ENCODE measurements around the gene DCC.

The DCC gene

DNA sequence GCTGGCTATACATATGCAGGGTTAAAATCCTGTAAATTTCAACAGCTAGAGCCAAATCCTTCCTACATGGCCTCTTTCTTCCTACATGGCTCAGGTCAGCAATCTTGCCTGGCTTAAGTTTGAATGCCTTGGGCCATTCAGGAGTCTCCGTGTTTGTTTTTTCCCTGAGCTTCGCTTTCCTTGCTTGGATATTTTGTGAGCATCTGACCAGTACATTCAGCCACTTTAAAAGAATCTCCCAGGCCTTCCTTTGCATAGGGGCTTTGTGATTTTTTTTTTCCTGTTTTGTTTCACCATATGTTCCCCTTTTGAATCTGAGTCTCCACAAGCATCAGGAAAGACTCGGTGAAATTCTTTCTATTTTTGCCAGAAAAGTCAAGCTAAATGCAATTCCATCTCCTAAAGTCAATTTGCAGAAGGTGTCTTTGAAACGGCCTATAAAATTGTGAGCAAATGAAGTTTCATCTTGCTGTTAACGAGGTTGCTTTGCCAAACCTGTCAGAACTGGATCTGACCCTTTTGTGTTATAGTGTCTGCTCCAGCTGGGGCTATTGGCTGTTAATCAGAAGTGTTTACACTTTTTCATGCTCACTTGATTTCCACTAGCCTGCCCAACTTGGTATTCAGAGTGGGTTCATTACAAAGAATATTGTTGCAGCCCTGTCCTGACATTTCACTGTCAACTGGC lies 256.9 kb downstream of the DCC start:
- DNase-seq (ENCODE audit: low read depth in 2 of 2) = no peak

DNA sequence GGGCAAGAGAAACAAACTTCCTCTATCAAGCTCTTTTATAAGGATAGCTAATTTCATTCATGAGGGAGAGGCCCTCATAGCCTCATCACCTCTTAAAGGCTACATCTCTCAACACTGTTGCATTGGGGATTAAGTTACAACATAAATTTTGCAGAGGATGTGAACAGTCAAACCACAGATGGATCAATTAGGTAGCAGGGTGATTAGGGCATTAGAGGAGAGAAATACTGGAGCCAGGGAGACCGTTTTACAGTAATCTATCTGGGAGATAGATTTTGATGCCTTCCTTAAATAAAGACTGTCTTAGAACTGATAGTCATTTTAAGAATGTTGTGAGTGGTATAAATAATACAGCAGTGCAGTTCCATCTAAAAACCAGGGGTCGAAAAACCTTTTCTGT lies 258.9 kb downstream of the DCC start:
- DNase-seq (ENCODE audit: low read depth in 2 of 2) = no peak

DNA sequence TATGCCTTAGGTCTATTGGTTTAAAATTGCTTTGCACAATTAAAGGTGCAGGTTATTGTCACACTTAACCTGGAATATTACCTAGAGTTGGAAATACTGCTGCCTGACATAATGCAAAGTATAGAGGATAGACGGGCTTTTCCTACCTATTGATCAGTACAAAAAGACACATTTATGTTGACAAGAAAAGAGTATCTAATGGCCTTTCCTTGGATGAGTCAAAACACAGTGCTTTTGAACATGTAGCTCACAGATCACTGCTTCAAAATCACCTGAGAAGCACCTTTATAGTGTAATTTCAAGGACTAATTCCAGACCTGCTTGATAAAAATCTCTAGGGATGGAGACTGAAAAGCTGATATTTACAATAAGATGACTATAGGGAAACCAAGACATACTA lies 262.8 kb downstream of the DCC start:
- DNase-seq (ENCODE audit: low read depth in 2 of 2) = no peak

DNA sequence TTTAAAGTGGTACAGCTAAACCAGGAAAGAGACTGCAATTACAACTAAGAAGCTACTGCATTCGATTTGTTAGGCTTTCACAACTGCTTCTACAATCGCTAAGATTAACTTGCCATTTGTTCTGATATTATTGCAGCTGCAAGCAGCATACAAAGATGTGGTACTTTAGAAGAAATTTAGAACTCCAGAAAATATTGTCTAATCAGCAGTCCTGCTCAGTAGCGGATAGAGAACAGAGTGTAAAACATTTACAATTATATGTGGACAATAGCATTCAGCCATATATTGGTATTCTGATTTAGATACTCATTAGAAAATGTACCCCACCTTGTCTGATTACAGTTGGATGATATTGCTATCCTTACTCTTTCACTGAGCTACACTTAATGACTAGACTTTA lies 265.3 kb downstream of the DCC start:
- DNase-seq (ENCODE audit: low read depth in 2 of 2) = no peak

DNA sequence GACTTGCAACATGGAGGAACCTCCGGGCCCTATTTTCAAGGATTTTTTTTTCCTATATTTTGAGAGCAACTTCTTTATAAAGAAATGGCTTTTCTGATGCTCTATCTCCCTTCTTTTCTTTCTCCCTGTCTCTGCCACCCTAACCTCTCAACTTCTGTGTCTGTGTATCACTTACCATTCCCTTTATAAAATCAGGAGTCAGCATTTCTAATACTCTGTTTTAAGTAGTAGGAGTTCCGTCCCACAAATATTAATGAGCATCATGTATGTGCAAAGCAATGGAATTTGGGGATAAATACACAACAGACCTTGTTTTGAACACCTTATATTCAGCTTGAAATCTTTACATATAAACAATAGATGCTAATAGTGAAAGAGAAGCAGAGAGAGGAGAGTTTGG lies 268.0 kb downstream of the DCC start:
- no peak for DNase-seq (ENCODE audit: low read depth in 2 of 2)

DNA sequence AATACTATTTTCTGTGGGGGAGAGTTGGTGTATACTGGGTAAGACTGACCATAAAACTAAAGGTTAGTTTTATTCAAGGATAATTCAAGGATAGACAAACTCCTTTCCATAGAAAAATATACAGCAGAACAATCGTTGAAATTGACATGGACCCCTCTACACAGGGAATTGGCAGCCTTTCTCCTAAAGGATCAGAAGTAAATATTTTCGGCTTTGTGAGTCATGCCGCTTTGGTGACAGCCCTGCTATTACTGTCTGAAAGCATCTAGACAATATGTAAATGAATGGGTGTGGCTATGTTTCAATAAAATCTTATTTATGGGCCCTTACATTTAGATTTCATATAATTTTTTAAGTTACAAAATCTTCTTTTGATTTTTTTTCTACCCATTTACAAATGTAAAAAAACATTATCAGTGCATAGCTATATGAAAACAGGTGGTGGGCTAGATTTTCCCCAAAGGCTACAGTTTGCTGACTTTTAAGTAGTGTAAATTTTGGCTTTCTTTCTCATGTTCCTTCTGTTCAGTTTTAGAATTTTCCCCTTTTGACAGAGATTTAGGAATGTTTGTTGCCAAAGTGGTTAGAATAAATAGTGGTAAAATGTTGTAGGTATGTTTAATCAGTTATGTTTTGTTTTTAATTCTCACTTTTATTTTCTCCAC lies 270.6 kb downstream of the DCC start:
- no peak for DNase-seq (ENCODE audit: low read depth in 2 of 2)

DNA sequence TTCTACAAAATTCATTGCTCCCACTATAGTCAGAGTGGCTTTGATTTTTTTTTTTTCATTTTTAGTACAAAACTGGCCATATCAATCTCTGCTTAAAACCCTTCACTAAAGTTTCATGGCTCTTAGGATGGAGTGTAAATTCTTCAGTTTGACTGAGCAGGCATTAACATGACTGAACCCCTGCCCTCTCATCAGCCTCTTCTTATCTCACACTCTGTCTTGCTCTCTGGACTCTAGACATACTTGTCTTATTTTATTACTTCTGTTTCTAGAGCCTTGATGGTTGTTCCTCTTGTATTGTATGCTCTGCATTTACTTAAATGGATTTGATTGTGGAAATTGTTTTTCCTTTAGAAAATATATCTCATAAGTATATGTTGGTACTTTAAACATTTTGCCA lies 272.4 kb downstream of the DCC start:
- no peak for DNase-seq (ENCODE audit: low read depth in 2 of 2)

DNA sequence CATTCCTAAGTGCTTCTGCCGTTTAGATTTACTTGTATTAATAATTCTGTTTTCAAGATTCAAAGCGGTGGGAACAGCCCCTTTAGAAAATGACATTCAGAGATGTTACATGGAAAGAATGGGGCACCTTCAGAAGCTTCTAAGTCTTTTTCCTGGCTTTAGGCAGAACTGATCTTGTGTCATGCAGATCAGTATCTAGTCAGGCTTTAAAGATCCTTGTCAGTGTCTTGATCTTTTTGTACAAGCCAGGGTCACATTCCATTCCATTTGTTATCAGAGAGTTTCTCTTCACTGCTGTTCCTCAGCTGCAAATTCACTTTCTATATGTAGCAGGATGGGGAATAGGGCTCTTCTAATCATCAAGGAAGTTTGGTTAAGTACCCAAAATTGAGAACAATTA lies 275.3 kb downstream of the DCC start:
- no peak for DNase-seq (ENCODE audit: low read depth in 2 of 2)

DNA sequence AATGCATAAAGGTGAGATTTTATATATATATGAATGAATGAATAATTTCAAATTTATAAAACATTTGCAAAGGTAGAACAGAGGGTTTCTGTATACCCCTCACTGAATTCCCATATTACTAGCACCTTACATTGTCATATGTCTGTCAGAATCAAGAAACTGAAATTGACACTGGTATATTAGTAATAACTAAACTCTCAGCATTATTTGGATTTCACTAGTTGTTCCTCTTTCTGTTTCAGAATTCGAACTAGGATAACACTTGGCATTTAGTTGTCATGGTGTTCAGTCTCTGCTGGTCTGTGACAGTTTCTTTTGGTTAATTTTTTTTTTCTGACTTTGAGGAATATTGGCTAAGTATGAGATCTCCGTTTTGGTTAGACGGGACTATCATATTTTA lies 275.9 kb downstream of the DCC start:
- DNase-seq (ENCODE audit: low read depth in 2 of 2) = no peak

DNA sequence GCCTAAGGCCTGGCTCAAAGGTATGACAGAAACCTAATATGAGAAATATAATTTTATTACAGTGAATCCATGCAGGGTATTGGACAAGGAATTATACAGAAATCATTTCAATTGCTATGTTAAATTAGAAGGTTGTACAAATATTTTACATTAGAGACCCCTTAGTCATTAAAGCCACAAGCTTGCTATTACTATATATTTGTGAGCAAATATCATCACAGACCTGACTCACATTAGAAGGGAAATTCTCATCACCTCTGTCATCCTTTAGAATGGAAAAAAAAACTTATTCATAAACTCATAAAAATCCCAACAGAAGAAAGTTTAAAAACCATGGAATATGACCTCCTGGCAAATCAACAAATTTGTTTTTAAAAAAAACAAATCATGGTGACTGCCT lies 277.9 kb downstream of the DCC start:
- peak; percentile 11 to 19 for DNase-seq (ENCODE audit: low read depth in 2 of 2)

DNA sequence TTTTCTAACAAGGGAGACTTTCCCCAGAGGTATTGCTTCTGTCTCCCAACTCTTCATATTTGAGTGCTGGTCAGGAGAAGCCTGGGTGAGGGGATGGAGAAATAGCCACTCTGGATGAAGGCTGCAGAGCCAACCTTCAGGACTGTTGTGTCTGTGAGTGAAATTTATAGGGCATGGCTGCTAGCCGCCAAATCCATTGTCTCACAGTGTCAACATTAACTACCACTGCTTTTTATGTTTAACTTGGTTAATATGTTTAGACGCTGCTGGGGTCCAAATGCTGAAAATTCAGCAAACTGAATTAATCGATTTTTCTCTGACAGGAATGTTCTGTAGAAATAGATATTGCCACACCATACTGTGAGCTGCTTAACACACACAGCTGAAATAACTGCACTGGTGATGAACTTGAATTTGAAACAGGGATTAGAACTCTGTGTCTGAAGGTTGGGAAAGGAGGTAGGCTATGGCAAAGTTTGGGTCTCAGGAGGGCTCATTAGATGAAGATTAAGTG lies 281.0 kb downstream of the DCC start:
- DNase-seq (ENCODE audit: low read depth in 2 of 2) = no peak

DNA sequence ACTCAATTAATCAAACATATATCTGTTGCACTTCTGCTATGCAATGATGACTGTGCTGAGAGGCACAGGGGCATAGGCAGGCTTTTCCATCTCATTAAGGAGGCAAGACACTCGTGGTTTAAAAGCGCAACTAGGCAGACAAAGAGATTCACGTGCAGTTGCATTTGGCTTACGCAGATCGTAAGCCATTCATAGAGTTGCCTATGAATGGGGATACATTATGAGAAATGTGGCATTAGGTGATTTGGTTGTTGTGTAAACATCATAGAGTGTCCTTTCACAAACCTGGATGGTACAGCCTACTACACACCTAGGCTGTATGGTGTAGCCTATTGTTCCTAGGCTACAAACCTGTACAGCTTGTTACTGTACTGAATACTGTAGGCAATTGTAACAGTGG lies 284.7 kb downstream of the DCC start:
- DNase-seq (ENCODE audit: low read depth in 2 of 2) = no peak

DNA sequence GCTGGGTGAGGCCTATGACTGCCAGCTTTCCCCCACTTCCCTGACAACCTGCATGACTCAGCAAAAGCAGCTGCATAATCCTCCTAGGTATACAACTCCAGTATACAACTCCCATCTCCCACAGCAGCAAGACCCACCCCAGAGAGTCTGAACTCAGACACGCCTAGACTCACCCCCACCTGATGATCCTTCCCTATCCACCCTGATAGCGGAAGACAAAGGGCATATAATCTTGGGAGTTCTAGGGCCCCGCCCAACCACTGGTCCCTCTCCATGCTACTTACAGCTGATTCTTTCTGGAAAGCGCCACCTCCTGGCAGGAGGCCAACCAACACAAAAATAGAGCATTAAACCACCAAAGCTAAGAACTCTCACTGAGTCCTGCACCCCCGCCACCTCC lies 296.5 kb downstream of the DCC start:
- DNase-seq (ENCODE audit: low read depth in 2 of 2) = no peak

DNA sequence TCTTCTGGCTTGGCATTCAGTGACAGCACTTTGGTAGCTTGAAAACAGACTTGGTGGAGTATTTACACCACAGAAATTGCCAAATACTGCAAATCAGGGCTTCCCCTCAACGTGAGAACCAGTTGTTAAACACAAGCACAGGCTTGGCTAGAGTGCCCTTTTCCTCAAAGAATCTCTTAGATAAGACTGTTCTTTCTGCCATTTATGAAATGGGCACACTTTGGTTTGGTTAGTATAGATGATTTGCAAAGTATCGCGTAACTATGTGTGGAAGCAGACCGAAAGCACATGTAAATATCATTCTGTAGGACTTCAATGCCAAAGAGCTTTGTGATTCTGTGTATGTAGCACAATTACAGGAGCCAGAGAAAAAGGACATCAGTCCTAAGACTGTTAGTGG lies 308.2 kb downstream of the DCC start:
- no peak for DNase-seq (ENCODE audit: low read depth in 2 of 2)

DNA sequence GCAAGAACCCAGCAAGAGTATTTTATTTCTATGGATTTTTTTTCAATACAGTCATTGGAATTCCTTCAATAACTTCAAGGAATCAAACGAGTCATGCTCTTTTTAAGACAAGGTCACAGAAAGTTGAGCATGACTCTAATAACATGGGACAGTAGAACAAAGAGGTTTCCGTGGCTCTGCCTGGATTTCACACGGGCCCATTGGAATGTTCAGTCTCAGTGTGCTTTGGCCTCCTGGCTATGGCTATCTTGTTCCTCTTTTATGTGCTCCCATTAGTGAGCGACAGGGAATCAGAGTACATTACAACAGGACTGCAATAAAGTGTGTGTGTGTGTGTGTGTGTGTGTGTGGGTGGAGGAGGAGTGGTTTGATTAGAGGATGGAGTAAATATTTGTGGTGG lies 312.4 kb downstream of the DCC start:
- no peak for DNase-seq (ENCODE audit: low read depth in 2 of 2)

DNA sequence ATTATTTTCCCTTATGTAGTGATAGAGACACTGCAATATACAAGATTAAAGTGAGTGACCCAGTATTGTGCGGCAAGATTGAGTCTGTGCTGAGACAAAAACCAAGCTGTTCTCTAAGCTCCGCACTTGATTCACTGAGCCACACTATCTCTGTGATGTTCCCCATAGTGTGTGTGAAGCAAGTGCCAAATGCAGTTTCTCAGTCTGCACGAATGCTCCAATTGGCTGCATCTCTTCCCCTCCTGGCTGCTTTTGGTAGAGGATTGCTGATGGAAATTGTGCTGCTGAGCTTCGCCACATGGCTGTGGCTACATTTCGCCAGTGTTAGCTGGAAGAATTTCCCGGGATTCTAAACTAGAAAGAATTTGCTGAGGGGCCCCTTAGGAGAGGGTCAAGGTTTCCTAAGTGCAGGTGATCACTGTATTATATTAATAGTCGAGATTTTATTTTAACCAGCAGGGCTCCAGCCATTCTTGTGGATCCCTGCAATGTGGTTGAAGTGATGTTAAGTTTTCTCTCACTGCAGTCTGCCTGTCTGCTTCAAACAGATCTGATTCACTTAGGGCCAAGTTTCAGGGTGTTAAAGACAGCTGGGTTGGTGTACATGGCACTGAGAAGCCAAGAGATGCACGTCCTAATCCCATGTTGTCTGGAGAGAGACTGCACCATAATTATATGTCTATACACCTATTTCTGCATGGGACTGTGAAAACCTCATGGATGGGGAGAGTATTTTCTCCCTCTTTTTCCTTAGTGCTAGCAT lies 317.2 kb downstream of the DCC start:
- DNase-seq (ENCODE audit: low read depth in 2 of 2) = no peak

DNA sequence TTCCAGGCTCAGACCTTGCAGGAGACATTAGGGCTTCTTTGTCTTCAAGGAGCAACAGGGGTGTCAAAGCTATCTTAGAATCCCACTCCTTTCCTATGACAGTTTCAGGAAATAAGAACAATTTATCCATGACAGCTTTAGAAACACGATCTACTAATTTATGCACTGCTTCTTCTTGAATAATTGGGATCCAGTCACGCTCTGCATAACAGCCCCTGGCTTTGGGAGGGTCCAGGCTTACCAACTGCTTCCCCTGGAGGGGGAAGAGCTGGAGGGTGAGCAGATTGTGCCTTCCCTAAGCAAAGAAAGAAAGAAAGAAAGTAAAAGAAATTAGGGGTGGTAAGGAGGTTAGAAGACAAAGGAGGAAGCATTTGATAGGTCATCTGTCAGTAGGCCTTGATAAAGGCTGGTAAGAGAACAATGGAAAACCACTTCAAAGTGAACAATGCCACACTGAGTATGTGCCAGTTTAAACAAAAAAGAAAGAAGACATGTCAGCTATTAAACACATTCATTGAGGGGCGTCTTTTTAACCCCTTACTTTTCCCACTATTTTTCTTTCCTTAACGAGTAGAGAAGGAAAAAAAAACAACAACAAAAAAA lies 327.6 kb downstream of the DCC start:
- no peak for DNase-seq (ENCODE audit: low read depth in 2 of 2)

DNA sequence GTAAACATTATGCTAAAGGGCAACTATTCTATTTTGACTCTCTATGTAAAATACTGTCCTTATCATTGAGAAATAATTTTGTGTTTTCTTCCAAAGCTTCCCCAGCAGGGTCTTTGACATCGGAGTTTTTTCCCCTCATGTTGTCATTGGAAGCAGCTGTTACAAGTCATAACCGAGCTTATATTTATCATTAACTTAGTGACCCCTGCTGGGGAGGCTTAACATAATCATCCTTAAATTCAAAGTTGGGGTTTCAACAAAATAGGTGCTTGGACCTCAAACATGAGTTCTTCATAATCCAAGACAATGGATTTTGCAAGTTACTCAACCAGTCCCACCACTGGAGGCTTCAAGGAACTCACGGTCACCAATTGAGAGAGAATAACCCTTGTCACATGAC lies 330.9 kb downstream of the DCC start:
- peak; percentile 12 to 14 for DNase-seq (ENCODE audit: low read depth in 2 of 2)

DNA sequence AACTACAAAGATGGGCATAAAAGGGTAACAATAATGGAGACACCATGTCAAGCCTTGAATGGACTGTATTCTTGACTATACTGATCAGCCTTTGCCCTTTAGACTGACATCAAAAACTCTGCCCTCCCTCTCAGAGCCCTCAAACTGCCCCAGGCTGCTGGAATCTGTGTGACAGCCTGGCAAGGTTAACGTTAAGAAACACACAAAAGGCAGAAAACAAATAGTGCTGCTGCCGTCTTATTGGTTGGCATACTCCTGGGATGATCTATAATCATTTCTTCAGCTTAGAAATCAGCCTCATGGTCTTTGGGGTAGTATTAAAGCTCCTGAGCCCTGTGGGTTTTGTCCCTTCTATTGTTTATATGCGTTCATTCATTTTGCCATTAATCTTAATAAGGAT lies 338.0 kb downstream of the DCC start:
- DNase-seq (ENCODE audit: low read depth in 2 of 2) = no peak

DNA sequence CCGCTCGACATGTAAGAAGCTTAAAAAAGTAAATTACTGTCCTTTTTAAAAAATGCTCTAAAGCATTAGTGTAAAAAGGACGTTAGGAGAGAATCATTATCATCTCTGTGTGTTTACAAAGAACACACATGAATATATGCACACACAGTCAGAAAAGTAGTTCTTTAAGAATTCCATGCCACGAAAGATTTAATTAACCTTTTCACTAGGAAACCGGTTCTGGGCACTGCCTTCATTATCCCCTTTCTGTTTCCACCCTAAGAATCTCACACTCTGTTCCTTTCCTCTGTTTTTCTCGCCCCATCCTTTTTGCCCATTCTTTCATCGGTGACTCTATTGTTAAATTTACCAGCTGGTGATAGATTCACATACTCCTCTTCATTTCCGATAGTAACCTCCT lies 338.6 kb downstream of the DCC start:
- no peak for DNase-seq (ENCODE audit: low read depth in 2 of 2)

DNA sequence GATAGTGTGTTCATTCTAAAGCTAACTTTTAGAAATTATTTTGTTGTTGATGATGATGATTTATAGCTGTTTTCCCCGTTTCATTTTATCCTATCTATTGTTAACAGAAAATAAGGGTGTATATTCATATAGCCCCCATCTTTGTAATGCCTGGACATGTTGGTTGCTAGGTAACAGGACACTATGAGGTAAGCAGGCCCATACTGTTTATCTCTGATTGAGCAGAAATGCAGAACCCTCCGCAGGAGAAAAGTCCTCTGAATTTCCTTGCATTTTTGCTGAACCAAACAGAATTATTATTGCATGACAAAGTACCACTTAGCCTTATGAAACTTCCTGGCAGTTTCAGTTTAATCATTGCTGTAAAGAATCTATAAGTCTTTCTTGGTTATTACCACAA lies 339.4 kb downstream of the DCC start:
- DNase-seq (ENCODE audit: low read depth in 2 of 2) = no peak

DNA sequence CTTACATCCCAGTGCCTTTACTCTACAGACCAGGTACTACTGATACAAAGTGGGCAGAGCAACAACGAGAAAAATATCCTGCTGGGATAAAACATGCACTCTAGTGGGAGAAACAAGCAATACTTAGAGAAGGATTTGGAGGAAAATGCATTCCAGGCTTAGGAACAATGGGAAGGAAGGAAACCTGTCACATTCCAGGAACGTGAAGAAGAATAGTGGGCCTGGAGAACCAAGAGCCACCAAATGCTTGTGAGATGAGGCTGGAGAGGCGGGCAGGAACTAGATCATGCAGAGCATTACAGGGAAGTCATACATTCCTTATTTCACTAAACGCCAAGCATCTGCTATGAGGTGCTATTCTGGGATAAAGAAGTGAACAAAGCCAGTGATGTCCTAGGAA lies 342.3 kb downstream of the DCC start:
- DNase-seq (ENCODE audit: low read depth in 2 of 2) = no peak

DNA sequence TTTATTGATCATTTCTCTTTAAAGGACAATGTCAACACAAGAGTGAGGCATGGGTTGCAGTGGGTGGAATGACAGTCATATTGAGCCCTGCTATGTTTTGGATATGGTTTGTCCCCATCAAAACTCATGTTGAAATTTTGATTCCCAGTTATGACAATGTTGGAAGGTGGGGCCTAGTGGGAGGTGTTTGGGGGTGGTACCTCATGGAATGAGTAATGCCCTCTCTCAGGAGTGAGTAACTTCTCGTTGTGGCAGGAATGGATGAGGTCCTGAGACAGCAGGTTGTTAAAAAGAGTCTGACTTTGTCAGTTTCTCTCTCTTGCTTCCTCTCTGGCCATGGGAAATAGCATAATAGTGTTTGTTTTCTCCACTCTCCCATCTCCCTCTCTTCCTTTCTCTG lies 345.3 kb downstream of the DCC start:
- DNase-seq (ENCODE audit: low read depth in 2 of 2) = no peak

Measured in fibroblast of skin of left quadriceps (primary cell).